ENCODE data around the gene BMP6.

BMP6 gene

GRCh38 chr6:7846966-7847818, 121.3 kb downstream of the BMP6 start:
- Histone ChIP-seq H3K4me3 (ENCODE audit: low read length) (no peak overlapping the region), H3K4me1 (ENCODE audit: insufficient read depth, low read length) (no peaks in the 10 kb centered on the region), H3K27me3 (ENCODE audit: insufficient read depth, low read length) (no peaks in the 10 kb centered on the region), H3K9ac (ENCODE audit: low read depth, low read length) (no peak overlapping the region), H3K36me3 (ENCODE audit: insufficient read depth, low read depth, low read length) (no peaks in the 10 kb centered on the region), H3K9me3 (ENCODE audit: insufficient read depth, low read depth, low read length) (peaks cover 20% of the 10 kb centered on the region; the same call in 1 of the 2 replicates), H3K27ac (ENCODE audit: low read length) (no peak overlapping the region)

GRCh38 chr6:7848229-7848628, 122.3 kb downstream of the BMP6 start:
- no peaks in the 10 kb centered on the region for H3K36me3 ChIP-seq (ENCODE audit: insufficient read depth, low read depth, low read length)
- no peak overlapping the region for H3K4me3 ChIP-seq (ENCODE audit: low read length)
- H3K4me1 ChIP-seq (ENCODE audit: insufficient read depth, low read length), result no peaks in the 10 kb centered on the region
- peaks cover 27% of the 10 kb centered on the region for H3K9me3 ChIP-seq (ENCODE audit: insufficient read depth, low read depth, low read length)
- no peak overlapping the region for H3K9ac ChIP-seq (ENCODE audit: low read depth, low read length)
- H3K27me3 ChIP-seq (ENCODE audit: insufficient read depth, low read length), result no peaks in the 10 kb centered on the region
- no peak overlapping the region for H3K27ac ChIP-seq (ENCODE audit: low read length)

- no peak overlapping the region for H3K9ac ChIP-seq (ENCODE audit: low read depth, low read length)
- no peaks in the 10 kb centered on the region for H3K27me3 ChIP-seq (ENCODE audit: insufficient read depth, low read length)
- H3K4me3 ChIP-seq (ENCODE audit: low read length), result no peak overlapping the region
- no peaks in the 10 kb centered on the region for H3K36me3 ChIP-seq (ENCODE audit: insufficient read depth, low read depth, low read length)
- peaks cover 29% of the 10 kb centered on the region for H3K9me3 ChIP-seq (ENCODE audit: insufficient read depth, low read depth, low read length)
- no peak overlapping the region for H3K27ac ChIP-seq (ENCODE audit: low read length)
- H3K4me1 ChIP-seq (ENCODE audit: insufficient read depth, low read length), result no peaks in the 10 kb centered on the region
Observed at GRCh38 chr6:7851780-7852179, 125.9 kb downstream of the BMP6 start.

DNA sequence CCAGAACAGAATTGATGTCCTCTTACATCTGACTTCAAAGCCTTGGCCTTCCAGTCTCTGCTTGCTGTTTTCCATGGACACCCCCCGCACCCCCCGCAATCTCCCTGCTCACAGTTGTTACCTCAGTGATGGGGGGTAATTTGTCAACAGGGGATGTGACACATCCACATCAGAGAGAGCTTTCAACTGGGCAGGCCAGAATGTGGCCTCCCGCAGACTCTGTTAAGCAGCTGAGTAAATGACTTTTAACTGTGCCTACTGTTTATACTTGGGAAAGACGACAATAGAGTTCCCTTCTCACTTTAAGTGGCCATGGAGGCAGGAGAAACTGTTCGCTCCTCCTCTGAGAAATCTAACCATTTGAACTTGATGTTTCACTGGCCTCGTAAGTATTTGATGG, 133.7 kb downstream of the BMP6 start:
- Histone ChIP-seq H3K4me1 (ENCODE audit: insufficient read depth, low read length) (no peaks in the 10 kb centered on the region), H3K36me3 (ENCODE audit: insufficient read depth, low read depth, low read length) (no peaks in the 10 kb centered on the region), H3K4me3 (ENCODE audit: low read length) (no peak overlapping the region)

GRCh38 chr6:7865781-7866180, 139.9 kb downstream of the BMP6 start:
- Histone ChIP-seq H3K9me3 (ENCODE audit: insufficient read depth, low read depth, low read length) (no peaks in the 10 kb centered on the region), H3K36me3 (ENCODE audit: insufficient read depth, low read depth, low read length) (no peaks in the 10 kb centered on the region), H3K9ac (ENCODE audit: low read depth, low read length) (no peak overlapping the region), H3K27me3 (ENCODE audit: insufficient read depth, low read length) (no peaks in the 10 kb centered on the region), H3K27ac (ENCODE audit: low read length) (no peak overlapping the region), H3K4me1 (ENCODE audit: insufficient read depth, low read length) (no peaks in the 10 kb centered on the region), H3K4me3 (ENCODE audit: low read length) (no peak overlapping the region)

More for the DNA sequence above, 133.7 kb downstream of the BMP6 start:
- H3K27me3 ChIP-seq (ENCODE audit: insufficient read depth, low read length), result no peaks in the 10 kb centered on the region
- no peaks in the 10 kb centered on the region for H3K9me3 ChIP-seq (ENCODE audit: insufficient read depth, low read depth, low read length)
- no peak overlapping the region for H3K27ac ChIP-seq (ENCODE audit: low read length)
- H3K9ac ChIP-seq (ENCODE audit: low read depth, low read length), result no peak overlapping the region

- H3K27me3 ChIP-seq (ENCODE audit: insufficient read depth, low read length), result no peaks in the 10 kb centered on the region
- no peaks in the 10 kb centered on the region for H3K9me3 ChIP-seq (ENCODE audit: insufficient read depth, low read depth, low read length)
- H3K4me3 ChIP-seq (ENCODE audit: low read length), result no peak overlapping the region
- no peaks in the 10 kb centered on the region for H3K36me3 ChIP-seq (ENCODE audit: insufficient read depth, low read depth, low read length)
- no peaks in the 10 kb centered on the region for H3K4me1 ChIP-seq (ENCODE audit: insufficient read depth, low read length)
- no peak overlapping the region for H3K27ac ChIP-seq (ENCODE audit: low read length)
- no peak overlapping the region for H3K9ac ChIP-seq (ENCODE audit: low read depth, low read length)
Observed at GRCh38 chr6:7866526-7866925, 140.6 kb downstream of the BMP6 start.

GRCh38 chr6:7868926-7869325, 143.0 kb downstream of the BMP6 start:
- H3K4me3 ChIP-seq (ENCODE audit: low read length), result no peak overlapping the region

DNA sequence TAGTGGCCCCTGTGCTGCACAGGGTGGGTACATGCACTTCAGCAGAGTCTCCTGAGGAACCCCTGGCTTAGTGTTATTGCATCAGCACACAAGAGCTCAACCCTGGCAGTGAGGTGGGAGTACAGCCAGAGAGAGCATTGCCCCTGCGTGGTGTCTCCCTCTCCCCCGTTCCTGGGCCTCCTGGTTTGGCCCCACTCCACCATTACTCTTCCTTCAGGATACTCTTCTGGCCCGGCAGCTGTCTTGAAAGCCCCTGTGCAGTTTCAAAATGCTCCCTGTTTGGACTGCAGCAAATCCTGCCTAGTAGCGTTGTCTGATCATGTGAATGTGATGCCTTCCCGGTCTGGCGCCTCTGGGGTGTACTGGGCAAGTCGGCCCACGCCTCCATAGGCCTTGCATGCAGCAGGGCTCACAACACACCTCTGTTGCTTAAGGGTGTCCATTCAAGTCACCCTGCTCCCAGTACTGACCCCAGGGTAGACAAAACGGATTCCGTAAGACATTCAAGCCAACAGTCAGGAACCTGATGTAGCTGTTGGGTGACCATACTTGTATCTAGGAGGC, 152.6 kb downstream of the BMP6 start:
- no peaks in the 10 kb centered on the region for H3K27me3 ChIP-seq (ENCODE audit: insufficient read depth, low read length)
- H3K9me3 ChIP-seq (ENCODE audit: insufficient read depth, low read depth, low read length), result peaks cover under 1% of the 10 kb centered on the region; the same call in 1 of the 2 replicates
- no peak overlapping the region for H3K4me3 ChIP-seq (ENCODE audit: low read length)
- peaks cover 39% of the 10 kb centered on the region for H3K36me3 ChIP-seq (ENCODE audit: insufficient read depth, low read depth, low read length)
- no peak overlapping the region for H3K27ac ChIP-seq (ENCODE audit: low read length)
- no peaks in the 10 kb centered on the region for H3K4me1 ChIP-seq (ENCODE audit: insufficient read depth, low read length)
- H3K9ac ChIP-seq (ENCODE audit: low read depth, low read length), result no peak overlapping the region

More at GRCh38 chr6:7868926-7869325, 143.0 kb downstream of the BMP6 start:
- Histone ChIP-seq H3K4me1 (ENCODE audit: insufficient read depth, low read length) (no peaks in the 10 kb centered on the region), H3K27ac (ENCODE audit: low read length) (no peak overlapping the region), H3K9me3 (ENCODE audit: insufficient read depth, low read depth, low read length) (peaks cover 9% of the 10 kb centered on the region; the same call in 1 of the 2 replicates), H3K36me3 (ENCODE audit: insufficient read depth, low read depth, low read length) (no peaks in the 10 kb centered on the region), H3K9ac (ENCODE audit: low read depth, low read length) (no peak overlapping the region), H3K27me3 (ENCODE audit: insufficient read depth, low read length) (no peaks in the 10 kb centered on the region)

GRCh38 chr6:7879043-7879442, 153.1 kb downstream of the BMP6 start:
- Histone ChIP-seq H3K36me3 (ENCODE audit: insufficient read depth, low read depth, low read length) (peaks cover 45% of the 10 kb centered on the region), H3K27me3 (ENCODE audit: insufficient read depth, low read length) (no peaks in the 10 kb centered on the region), H3K4me1 (ENCODE audit: insufficient read depth, low read length) (no peaks in the 10 kb centered on the region), H3K9me3 (ENCODE audit: insufficient read depth, low read depth, low read length) (no peaks in the 10 kb centered on the region), H3K27ac (ENCODE audit: low read length) (no peak overlapping the region), H3K9ac (ENCODE audit: low read depth, low read length) (no peak overlapping the region), H3K4me3 (ENCODE audit: low read length) (no peak overlapping the region)

DNA sequence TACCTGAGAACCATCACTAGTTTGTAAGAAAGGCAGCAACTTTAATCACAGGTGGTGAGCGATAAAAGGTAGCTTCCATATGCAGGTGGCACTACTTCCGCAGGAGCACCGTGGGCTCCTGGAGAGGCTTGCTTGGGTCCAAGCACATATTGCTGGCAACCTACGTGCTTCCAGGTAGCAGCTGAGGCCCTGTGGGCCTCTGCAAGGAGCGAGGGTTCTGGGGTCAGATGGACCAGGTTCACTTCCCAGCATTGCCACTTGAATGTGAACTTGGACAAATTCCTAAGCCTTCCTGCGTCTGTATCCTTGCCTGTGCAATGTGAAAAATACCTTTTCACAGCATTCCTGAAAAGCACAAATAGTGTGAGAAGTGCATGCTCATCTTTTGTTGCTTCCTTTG, 153.7 kb downstream of the BMP6 start:
- no peak overlapping the region for H3K27ac ChIP-seq (ENCODE audit: low read length)
- H3K4me3 ChIP-seq (ENCODE audit: low read length), result no peak overlapping the region
- H3K4me1 ChIP-seq (ENCODE audit: insufficient read depth, low read length), result no peaks in the 10 kb centered on the region
- no peak overlapping the region for H3K9ac ChIP-seq (ENCODE audit: low read depth, low read length)
- no peaks in the 10 kb centered on the region for H3K27me3 ChIP-seq (ENCODE audit: insufficient read depth, low read length)
- no peaks in the 10 kb centered on the region for H3K9me3 ChIP-seq (ENCODE audit: insufficient read depth, low read depth, low read length)
- peaks cover 50% of the 10 kb centered on the region for H3K36me3 ChIP-seq (ENCODE audit: insufficient read depth, low read depth, low read length)

DNA sequence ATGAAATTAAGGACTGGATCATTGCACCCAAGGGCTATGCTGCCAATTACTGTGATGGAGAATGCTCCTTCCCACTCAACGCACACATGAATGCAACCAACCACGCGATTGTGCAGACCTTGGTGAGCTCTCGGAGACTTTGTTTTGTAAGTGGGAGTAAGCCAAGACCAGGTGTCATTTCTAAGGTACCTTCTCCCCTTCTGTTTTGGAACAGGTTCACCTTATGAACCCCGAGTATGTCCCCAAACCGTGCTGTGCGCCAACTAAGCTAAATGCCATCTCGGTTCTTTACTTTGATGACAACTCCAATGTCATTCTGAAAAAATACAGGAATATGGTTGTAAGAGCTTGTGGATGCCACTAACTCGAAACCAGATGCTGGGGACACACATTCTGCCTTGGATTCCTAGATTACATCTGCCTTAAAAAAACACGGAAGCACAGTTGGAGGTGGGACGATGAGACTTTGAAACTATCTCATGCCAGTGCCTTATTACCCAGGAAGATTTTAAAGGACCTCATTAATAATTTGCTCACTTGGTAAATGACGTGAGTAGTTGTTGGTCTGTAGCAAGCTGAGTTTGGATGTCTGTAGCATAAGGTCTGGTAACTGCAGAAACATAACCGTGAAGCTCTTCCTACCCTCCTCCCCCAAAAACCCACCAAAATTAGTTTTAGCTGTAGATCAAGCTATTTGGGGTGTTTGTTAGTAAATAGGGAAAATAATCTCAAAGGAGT, 154.2 kb downstream of the BMP6 start:
- Histone ChIP-seq H3K4me1 (ENCODE audit: insufficient read depth, low read length) (no peaks in the 10 kb centered on the region), H3K4me3 (ENCODE audit: low read length) (no peak overlapping the region), H3K9ac (ENCODE audit: low read depth, low read length) (no peak overlapping the region), H3K27me3 (ENCODE audit: insufficient read depth, low read length) (no peaks in the 10 kb centered on the region), H3K27ac (ENCODE audit: low read length) (no peak overlapping the region), H3K9me3 (ENCODE audit: insufficient read depth, low read depth, low read length) (no peaks in the 10 kb centered on the region), H3K36me3 (ENCODE audit: insufficient read depth, low read depth, low read length) (peaks cover 56% of the 10 kb centered on the region)

Measured in iPS-20b (cell line).